HEK293T (cell line): ENCODE measurements around the gene PROM2.

Experiments used
- ARNT ChIP-seq: fragments of 450-650 bp; IDR thresholded peaks from 2 replicates; pipeline ENCODE4 v1.6.1; 2017; ENCODE audit warnings: mild to moderate bottlenecking
- BHLHE40 ChIP-seq: fragments of 450-650 bp; IDR thresholded peaks from 2 replicates; pipeline ENCODE4 v1.6.1; 2016; ENCODE audit warnings: mild to moderate bottlenecking, moderate library complexity, borderline replicate concordance
- CTBP1 ChIP-seq: fragments of 450-650 bp; IDR thresholded peaks from 2 replicates; pipeline ENCODE4 v1.6.1; 2016; ENCODE audit warnings: borderline replicate concordance
- ELF4 ChIP-seq: fragments of 450-650 bp; IDR thresholded peaks from 2 replicates; pipeline ENCODE4 v1.6.1; 2017; ENCODE audit warnings: antibody characterized with exemption
- FOXA1 ChIP-seq: fragments of 450-650 bp; IDR thresholded peaks from 2 replicates; pipeline ENCODE4 v1.6.1; 2016; ENCODE audit warnings: mild to moderate bottlenecking
- FOXK2 ChIP-seq: fragments of 450-650 bp; IDR thresholded peaks from 2 replicates; pipeline ENCODE4 v1.6.1; 2016; ENCODE audit warnings: mild to moderate bottlenecking
- HDGF ChIP-seq: fragments of 450-650 bp; IDR thresholded peaks from 2 replicates; pipeline ENCODE4 v1.6.1; 2017; ENCODE audit warnings: antibody characterized with exemption, borderline replicate concordance
- L3MBTL2 ChIP-seq: fragments of 450-650 bp; conservative IDR thresholded peaks from 2 replicates; pipeline ENCODE4 v1.6.1; 2016; ENCODE audit warnings: mild to moderate bottlenecking
- NFRKB ChIP-seq: fragments of 450-650 bp; IDR thresholded peaks from 2 replicates; pipeline ENCODE4 v1.6.1; 2016; ENCODE audit warnings: mild to moderate bottlenecking, moderate library complexity
- PKNOX1 ChIP-seq: fragments of 450-650 bp; IDR thresholded peaks from 2 replicates; pipeline ENCODE4 v1.6.1; 2016
- SP1 ChIP-seq: fragments of 450-650 bp; IDR thresholded peaks from 2 replicates; pipeline ENCODE4 v1.6.1; 2017
- SUZ12 ChIP-seq: fragments of 450-650 bp; IDR thresholded peaks from 2 replicates; pipeline ENCODE4 v1.6.1; 2016; ENCODE audit warnings: mild to moderate bottlenecking
- TARDBP ChIP-seq: fragments of 450-650 bp; IDR thresholded peaks from 2 replicates; pipeline ENCODE4 v1.6.1; 2016
- ZNF384 ChIP-seq: fragments of 450-650 bp; IDR thresholded peaks from 2 replicates; pipeline ENCODE4 v1.6.1; 2016

DNA sequence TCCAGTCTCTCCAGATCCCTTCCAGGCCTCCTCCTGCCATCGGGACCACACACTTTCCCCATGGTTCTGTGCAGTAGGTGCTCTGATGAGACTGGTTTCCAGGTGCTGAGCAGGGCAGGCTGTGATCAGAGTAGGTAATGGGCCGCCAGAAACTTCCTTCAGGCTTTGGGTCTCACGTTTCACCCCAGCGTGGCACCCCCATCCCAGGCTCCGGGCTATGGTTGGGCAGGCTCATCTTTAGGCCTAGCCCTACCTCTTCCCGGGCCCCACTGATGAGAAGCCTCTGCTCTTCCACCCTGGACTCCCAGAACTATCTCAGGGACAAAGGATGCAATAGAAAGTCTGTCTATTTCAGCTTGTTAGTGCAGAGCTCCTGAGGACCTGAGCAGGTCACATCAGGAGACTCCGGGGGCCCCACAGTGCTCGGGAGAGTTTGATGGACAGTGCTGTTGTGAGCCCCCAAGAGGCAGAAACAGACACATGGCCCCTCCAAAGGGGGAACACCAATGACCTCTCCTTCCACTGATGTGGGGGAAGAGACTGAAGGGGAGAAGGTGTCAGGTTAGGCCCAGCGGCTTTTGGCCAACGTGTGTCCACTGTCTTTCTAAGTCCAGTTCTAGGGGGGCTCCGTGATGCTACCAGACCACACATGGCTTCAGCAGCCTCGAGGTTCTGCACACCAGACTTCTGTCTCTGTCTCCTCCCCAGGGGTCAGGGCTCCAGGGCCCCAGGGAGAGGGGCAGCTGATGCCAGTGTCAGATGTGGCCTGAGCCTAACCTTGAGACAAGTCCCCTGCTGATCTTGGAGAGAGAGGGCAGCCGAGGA, 5.8 kb upstream of the PROM2 start:
- TF ChIP-seq ARNT (no peak), ELF4 (no peak), FOXK2 (no peak), BHLHE40 (no peak), ZNF384 (no peak), SP1 (no peak), FOXA1 (no peak), CTBP1 (no peak), NFRKB (no peak), PKNOX1 (no peak), TARDBP (no peak), HDGF (no peak), SUZ12 (no peak), L3MBTL2 (no peak)
